HG03571 (cell line): Measurements from ENCODE around the gene BSDC1.

ENCODE experiments used
- ATAC-seq: cut with Tn5 transposase; IDR thresholded peaks from one replicate; pipeline ENCODE4 v1.9.1; 2021; ENCODE audit not compliant: unreplicated experiment

The BSDC1 gene

DNA sequence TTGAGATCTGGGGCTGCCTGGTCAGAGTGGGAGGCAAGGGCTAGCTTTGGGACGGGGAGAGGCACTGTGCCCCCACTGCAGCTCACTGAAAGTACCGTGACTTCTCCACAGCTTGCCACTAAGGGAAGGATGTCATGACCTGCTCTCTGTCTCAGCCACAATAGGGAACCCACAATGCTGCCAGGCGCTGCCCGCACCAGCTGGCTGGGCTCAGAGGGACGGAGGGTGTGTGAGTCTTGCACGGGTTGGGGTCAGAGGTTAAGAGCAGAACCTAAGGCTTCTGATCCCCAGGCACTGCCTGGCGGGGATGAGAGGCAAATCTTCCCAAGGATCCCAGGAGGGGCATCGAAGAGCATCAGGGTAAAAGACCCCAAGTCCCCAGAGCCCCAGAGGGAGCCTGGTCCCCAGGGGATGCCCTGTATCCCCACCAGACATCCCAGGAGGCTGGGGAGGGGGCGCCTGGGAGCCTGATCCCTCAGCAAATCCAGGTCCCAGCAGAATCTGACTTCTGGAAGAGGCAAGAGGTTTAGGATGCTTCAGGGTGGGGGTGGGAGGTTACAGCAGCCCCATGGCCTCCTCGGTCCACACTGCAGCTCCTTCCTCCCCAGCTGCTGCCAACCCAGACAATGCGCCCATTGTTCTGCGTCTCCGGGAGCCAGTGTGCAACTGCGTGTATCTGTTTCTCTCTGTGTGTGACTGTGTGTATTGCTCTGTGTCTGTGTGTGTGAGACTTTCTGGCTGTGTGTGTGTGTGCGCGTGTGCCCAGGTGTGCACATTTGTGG is 56.2 kb downstream of the BSDC1 start:
- no peak for ATAC-seq

DNA sequence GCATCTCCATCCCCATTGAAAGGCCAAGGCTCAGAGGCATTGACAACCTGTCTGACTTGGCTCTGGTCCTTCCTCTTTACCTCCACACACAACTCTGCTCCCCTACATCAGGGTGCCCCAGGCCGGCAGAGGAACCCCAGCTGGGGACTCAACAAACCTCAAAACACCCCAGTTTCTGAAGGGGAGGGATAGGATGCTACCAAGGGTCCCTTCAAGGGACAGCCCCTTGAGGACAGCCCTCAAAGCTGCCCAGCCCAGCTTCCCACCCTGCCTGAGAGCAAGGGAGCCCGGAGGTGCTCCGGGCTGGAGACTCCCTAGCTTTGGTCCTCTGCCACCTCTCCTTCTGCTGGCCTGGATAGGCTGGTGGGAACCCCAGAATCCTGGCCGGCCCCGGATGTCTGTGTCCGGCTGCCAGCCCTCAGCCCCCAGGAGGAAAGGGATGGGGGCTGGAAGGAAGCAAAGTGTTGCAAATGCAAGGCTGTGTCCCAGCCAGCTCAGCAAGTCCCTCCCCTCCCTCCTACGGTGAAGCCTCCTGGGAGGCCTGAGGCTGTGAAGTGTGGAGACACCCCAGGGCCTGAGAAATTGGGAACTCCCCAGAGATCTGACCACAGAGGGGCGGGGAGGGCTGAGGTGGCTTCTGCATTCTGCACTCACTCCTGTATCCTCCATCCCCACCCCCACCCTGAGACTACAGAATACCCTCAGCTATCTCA is 57.1 kb downstream of the BSDC1 start:
- ATAC-seq: no peak

DNA sequence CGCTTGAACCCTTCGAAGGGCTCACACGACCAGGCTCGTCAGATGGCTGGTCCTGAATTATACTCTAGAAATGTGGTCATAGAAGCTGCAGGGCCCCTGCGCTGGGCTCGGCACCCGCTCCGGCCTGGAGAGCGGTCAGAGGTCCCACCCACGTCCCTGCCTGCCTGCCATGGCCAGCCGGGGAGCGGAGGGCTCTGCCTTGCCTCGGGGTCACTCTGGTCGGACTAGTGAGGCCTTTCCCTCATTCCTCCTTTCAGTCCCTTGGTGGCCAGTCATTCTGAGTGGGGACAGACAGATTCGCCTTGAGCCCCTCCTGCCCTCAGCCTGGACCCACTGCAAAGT is 57.7 kb downstream of the BSDC1 start:
- ATAC-seq: no peak

- ATAC-seq: no peak
These were observed 58.3 kb downstream of the BSDC1 start, which contains the start of gene MARCKSL1 for GRCh38 chr1:32335790-32336590. Gene MARCKSL1, minus strand, starts transcription at chr1:32336233. Its CDS starts 200 bp downstream, at chr1:32336033.

GRCh38 chr1:32335535-32335789 is 58.8 kb downstream of the BSDC1 start:
- ATAC-seq: no peak

DNA sequence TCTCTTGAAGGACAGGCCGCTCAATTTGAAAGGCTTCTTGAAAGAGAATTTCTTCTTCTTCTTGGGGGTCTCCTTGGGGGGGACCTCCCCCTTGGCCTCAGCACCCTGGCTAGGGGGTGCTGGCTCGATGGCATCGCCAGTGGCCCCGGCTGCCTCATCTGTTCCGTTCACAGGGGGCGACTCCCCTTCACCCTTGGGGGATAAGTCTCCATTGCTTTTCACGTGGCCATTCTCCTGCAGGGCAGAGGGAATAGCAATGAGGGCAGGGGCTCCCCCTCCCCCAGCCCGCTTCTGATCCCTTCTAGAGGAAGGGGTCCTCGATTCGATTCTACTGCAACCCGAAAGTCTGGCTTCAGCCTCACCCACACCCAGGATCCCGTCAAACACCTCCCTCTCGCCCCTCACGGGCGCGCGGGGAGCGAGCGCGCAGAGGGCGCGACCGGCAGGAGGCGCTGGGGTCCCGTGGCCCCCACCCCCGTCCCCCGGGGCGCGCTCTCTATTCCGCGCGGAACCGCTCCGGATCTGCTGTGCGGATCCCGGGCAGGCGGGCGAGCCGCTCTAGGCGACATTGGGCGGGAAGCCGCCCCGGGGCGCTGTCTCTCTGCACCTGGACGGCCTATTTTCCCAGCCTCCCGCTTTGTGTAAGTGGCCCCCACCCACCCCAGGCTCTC is 59.2 kb downstream of the BSDC1 start:
- ATAC-seq: no peak

DNA sequence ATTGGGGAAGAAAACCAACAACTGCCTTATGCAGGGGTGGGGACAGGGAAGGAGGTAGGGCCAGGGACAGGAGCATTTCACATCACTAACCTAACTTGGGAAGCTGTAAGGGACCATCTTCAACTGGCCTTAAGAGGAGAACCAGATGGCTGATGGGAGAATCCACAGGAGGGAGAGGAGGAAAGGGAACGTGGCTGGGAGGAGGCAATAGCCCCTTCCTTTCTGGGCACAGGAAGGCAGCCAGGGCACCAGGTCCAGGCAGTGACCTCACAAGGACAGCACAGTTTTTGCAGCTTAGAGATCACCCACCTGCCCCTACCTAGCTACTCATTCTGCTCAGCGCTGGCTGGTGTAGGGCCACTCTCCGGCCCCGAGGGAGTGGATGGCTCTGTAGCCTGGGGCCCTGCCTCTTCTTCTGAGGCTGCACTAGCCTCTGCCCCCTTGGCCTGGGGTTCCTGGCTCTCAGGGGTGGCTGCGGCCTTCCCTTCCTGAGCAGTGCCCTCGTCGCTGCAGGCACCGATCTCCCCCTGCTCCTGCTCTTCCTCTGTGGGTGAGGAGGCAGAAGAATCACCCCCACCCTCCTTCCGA is 59.9 kb downstream of the BSDC1 start:
- no peak for ATAC-seq

GRCh38 chr1:32333251-32333963 is 60.8 kb downstream of the BSDC1 start:
- no peak for ATAC-seq

GRCh38 chr1:32332290-32333079 is 61.8 kb downstream of the BSDC1 start:
- ATAC-seq: no peak

DNA sequence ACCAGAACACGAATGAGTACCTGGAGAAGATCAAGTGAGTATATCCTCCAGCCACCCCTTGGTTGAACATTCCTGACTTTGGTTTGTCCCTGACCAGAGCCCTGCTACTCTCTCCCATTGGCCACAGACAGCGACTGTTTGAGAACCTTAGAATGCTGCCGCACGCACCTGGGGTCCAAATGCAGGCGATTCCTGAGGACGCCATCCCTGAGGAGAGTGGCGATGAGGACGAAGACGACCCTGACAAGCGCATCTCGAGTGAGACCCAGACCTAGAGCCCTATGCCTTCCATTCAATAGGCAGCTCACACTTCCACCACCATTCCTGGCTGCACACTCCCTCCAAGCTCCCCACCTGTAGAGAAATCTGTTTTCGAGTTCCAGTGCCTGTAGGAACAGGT is 62.7 kb downstream of the BSDC1 start:
- no peak for ATAC-seq

- ATAC-seq: no peak
These were observed 63.6 kb downstream of the BSDC1 start for GRCh38 chr1:32330558-32331151.

- ATAC-seq: no peak
These were observed 64.2 kb downstream of the BSDC1 start for GRCh38 chr1:32329931-32330466.

GRCh38 chr1:32327204-32327603 is 67.0 kb downstream of the BSDC1 start:
- ATAC-seq: no peak

DNA sequence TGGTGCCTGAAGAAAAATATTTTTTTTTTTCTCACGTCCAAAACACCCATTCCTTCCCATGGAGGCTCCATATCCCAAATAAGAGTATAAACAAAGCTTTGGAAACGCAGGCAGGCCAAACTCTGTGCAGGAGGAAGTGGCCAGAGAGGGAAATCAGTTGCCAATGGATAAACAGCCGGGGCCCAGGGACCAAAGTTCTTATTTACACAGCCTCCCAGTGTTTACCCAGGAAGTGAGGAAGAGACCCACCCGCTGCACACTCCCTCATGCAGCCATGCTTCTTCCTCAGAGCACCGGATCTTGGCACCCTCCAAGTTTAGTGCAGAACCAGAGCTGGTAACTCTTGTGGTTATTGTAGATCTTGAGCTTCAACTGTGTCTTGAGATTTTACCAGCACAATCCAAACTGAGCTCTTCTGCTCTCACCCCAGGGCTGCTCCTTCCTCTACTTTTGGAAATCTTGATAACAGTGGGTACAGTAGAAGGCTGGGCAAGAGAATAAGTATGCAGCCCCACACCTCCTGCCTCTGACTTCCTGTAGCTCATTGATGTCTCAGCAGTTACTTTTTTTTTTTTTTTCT is 72.4 kb downstream of the BSDC1 start:
- ATAC-seq: no peak

GRCh38 chr1:32318127-32318869 is 75.9 kb downstream of the BSDC1 start:
- ATAC-seq: no peak

- ATAC-seq: peak; percentile 16
These were observed 77.4 kb downstream of the BSDC1 start for GRCh38 chr1:32316903-32317277.
